HG03025 (cell line): ENCODE results near the gene MALRD1.

Source experiments
- ATAC-seq: cut with Tn5 transposase; IDR thresholded peaks from one replicate; pipeline ENCODE4 v1.9.1; 2021; ENCODE audit warnings: mild to moderate bottlenecking, moderate library complexity; ENCODE audit not compliant: unreplicated experiment, low FRiP score

The MALRD1 gene

DNA sequence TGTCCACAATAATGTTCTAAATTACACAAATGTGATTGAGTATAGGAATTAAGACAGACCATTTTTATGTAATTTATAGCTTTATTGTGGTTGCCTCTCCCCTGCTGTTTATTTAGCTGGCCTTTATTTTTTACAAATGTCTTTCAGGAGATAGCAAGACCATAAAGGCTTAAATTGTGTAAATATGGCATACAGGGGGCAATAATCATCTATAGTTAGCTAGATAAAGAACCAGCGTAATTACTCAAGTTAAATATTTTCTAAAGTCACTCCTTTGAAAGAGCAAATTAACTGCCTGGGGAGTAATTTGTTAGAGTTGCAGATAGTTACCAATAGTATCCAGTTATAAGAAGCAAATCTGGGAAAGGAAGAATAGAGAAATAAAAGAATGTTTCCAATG is at the start of gene MALRD1:
MALRD1 (plus strand) TSS at position 313 of the 400 bp plus-strand sequence. CDS start 138 bp downstream, outside the sequence.
- no peak for ATAC-seq

DNA sequence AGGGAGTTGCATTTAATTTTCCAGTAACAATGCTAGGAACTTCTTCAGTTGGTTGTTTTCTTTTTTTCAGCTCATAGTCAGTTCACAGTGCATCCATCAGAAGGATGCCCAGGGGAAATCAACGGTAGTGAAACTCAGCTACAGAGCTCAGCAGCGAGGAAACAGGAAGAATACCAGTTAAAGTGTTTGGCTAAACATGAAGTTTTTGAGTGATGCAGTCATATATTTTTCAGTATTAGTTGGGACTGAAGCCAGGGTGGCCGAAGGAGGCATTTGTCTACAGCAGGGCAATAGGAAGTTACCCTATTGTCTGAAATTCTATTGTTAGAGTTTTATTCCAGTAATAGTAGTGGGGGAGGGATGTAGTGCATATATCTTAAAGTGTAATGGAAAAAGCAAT is 45.3 kb upstream of the MALRD1 start:
- no peak for ATAC-seq

DNA sequence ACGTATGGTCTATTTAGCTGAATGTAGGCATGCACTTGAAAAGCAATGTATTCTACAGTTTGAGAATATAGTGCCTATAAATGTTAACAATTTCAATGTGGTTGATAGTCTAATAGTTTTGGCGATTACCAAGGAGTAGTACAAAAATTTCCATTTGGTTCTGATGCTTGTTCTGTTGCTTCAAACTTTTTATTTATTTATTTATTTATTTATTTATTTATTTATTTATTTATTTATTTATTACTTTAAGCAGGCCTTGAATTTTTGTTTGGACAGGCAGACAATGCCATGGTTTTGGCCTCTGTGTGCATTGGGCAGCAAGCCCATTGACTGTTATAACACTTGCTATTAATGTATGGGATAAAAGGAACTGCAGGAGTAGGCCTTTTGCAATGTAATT is 36.5 kb upstream of the MALRD1 start:
- ATAC-seq: no peak

DNA sequence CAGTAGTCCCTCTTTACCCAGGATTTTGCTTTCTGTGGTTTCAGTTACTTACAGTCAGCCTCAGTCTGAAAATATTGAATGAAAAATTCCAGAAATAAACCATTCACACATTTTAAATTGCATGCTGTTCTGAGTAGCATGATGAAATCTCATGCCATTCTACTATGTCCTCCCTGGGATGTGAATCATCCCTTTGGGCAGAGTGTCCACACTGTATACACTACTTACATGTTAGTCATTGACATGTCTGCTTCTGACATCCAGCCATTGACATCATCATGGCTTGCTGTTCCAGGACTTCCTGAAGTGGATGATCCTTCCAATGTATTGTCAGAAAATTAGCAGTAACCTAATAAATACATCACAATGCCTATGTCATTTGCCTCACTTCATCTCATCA is 34.6 kb upstream of the MALRD1 start:
- no peak for ATAC-seq

DNA sequence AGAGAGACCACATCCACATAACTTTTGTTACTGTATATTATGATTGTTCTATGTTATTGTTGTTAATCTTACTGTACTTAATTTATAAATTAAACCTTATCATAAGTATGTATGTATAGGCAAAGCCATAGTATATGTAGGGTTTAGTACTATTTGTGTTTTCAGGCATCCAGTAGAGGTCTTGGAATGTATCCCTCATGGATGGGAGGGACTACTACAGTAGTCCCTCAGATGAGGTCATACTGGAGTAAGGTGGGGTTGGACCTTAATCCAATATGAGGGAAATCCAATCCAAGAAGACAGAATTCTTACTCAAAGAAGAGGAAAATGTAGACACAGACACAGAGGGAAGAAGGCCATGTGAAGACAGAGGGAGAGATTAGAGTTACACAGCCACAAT is 34.1 kb upstream of the MALRD1 start:
- ATAC-seq: no peak

DNA sequence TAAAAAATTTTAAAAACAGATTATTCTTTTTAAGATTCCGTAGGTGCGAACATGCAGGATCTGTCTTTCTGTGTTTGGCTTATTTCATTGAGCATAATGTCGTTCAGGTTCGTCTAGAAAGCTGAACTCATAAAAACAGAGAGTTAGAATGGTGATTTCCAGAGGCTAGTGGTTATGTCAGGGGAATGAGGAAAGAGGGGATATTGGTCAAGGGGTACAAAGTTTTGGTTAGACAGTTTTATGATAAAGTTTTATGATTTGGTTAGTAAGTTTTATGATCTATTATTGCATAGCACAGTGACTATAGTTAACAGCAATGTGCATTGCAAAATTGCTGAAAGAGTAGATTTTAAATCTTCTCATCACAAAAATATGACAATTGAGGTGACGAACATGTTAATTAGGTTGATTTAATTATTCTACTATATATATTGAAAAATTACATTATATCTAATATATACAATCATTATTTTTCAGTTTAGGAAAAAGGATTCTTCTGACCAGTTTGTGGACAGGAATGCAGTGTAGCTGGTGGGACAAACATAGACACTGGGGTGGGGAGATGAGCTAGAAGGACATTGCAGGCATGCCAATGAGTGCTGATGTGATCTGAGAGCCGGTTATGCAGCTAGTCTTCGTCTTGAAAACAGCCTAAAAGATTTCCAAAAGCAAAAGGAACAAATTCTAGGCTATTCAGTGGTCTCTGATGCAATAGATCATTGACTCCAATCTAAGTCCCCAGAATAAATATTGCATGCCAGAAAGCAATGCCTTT is 31.3 kb upstream of the MALRD1 start:
- no peak for ATAC-seq

DNA sequence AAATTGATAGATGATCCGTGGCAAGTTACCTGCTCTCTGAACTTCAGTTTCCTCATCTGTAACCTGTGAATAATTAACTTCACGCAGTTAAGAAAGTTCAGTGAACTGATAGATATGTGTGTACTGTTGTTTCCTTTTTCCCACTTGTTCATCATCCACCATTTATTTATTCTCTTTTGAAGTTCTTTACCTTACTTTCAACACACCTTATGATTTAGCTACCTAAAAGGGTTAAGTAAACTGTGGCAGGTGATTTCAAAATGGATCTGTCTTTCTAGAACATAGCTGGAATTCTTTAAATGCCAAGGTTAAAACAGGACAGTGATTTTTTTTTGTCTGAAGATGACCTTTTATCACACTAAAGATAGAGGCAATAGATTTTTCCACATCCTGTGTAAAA is 27.4 kb upstream of the MALRD1 start:
- ATAC-seq: no peak

DNA sequence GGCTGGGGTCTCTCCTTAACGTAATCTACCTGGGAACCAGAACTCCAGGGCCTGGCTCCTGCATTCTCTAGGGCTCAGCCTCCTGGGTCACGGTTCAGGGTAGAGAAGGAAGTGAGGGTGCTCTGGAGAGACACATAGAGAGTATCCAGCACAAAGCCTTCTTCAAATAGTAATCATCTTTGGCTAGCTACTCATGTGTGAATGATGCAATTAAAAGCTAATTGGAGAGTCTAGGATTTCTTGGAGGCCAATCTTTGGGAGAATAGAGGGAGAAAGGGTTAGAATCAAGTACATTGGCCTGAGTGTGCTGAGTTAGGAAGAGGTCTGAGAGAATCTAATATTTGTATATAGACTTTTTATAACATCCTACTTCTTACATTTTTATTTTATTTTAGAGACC is 24.0 kb upstream of the MALRD1 start:
- ATAC-seq: no peak

DNA sequence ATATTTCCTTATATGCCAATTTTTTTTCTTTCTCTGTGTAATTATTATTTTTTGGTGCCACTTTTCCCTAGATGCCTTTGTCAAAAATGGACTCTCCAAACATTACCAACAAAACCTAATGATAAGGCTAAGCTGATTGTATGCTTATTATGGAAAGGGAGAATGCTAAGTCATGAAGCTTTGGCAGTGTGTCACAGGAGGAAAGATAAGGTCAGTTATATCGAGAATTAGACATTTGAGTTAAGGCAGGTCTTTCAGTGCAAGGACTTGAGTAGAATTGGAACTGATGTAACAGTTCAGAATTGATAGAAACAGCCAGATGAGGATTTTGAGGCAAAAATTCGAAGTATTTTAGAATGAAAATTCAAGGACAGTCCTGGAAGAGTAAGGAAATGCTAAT is 16.8 kb upstream of the MALRD1 start:
- no peak for ATAC-seq

DNA sequence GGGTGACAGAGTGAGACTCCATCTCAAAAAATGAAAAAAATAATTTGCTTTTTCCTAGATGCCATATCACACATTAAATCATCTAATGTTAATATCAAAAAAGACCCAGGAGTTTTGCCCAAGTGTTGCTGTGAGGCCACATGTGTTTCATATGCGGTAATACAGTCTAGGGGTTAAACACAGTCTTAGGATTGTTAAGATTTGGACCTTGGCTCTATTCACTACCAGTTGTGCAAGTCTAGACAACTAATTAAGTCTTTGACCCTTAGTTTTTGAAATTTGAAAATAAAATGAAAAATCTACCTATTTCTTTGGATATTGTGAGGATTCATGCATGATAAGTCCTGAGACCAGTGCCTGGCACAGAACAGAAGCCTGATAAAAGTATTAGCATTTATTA is 14.9 kb upstream of the MALRD1 start:
- no peak for ATAC-seq

DNA sequence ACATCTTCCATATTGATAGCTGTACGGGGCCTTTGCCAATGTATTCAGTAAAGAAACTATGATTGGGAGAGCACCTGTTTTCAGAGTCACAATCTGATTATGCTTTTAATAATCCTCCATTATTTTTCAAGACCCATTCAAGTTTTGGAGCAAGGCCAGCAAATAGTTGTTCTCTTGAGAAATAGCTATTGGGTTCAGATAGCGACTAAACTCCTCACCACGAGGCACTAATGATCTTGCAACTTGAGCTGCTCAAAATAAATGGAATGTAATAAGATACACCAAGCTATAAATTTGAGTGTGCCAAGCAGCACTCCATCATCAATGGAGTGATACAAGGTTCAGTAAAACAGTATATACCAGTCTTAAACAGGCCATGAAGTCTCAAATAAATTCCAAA is 7.4 kb upstream of the MALRD1 start:
- ATAC-seq: no peak

DNA sequence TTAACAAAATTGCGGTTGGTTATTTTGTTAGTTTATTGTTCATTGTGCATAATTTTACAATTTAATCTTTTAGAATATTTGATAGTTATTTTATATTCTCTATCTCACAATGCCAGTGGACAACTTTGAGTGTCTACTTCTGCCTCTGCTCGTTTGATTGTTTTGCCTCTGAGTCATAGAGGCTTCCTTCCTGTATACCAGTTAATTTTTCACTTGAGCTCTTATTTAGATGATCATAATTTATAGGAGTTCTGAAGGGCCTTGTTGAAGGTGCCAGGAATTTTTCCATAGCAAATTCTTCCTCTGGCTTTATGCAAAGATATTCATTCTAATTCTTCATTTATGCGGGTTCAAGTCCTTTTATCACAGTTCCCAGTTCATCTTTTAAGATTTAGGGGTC is 5.2 kb upstream of the MALRD1 start:
- ATAC-seq: no peak

DNA sequence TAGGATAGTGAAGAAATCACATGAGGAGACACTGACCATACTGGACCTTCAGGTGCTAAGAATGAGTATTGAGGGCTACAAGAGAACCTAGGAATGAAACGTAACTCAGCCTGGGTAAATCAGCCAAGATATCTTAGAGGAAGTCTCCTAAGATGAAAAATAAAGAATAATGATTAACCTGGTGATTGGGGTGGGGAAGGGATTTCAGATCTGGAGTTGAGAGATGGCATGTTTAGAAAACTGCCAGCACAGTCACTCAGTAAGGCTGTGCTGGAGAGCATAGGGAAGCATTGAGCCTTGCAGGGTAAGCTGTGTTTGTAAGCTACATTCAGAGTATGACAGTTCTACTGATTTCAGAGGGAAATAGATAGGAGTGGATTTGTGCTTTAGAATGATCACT is 1.9 kb upstream of the MALRD1 start:
- no peak for ATAC-seq

DNA sequence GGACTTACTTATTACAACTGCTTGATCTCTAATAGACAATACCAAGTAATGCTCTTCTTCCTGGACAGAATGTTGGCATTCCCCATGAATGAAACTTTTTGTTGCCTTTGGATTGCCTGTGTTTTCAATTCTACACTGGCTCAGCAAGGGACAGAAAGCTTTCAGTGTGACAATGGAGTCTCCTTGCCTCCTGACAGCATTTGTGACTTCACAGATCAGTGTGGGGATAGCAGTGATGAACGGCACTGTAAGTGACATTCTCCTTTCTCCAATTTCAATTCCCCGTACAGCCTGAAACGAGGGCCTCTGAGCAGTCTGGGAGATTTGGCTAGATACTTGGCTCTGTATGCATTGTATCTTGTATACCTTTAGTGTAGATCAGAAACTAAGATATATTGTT is 290 bp downstream of the MALRD1 start:
- no peak for ATAC-seq

DNA sequence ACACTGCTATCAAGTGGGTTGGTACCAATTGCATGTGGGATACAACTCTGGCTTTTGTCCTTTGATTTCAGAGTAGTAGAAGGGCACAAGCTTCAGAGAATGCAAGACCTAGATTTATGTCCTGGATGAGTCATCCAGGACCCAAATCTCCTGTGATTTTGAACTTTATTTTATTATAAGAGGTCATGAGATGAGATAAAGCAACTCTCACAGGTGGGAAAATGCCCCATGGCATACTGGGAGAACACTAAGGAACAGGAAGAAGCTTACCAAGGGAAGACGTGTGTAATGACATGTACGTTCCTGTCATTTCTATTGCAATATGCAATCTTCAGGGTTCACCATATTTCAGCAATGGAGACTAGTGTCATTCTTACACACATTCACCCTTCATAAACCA is 966 bp downstream of the MALRD1 start:
- ATAC-seq: no peak

DNA sequence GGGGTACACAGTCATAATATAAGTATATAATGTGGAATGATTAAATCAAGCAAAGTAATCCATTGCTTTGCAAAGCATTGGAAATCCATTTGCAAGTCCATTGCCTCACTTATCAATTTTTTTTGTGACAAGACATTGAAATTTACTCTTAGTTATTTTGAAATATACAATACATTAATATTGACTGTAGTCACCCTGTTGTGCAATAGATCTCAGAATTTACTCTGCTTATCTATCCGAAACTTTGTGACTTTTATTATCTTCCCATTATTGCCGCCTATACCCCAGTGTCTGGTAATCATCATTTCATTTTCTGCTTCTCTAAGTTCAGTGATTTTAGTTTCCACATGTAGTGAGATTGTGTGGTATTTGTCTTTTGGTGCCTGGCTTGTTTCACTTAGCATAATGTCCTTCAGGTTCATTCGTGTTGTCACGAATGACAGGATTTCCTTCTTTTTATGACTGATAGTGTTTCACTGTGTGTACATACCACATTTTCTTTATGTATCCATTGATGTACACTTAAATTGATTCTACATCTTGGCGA is 5.8 kb downstream of the MALRD1 start:
- ATAC-seq: no peak

DNA sequence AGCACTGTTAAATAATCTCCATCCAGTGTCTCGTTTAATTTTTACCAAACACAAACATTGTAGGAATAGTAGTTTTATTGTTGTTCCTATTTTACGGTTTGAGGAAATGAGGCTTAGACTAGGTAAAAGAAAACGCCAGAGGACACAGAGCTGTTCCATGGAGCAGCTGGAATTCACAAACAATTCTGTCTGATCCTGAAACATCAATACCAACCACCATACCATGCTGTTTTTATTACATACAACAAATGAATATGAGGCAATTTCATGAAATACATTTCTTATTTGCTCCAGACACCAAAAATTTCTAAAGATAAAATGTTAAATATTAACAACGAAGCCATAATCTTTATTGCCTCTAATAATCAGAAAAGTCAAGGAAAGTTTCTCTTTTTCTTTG is 9.4 kb downstream of the MALRD1 start:
- no peak for ATAC-seq

DNA sequence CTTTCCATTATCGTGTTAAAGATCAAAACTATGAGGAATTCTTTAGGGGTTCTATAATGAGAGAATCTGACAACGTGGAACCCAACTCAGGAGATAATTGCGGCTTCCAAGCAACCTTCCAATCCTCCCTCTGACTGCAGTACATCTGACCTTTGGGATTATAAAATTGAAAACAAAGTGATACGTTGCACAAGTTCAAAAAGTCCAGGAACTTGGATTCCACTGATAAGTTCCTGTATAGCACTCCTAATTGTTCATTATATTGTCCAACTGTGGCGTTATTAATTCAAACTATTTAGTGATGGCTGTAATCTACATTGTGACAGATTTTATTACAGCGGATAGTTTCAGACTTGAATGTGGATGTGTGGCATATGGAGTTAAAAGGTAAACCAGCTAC is 15.4 kb downstream of the MALRD1 start:
- ATAC-seq: no peak

DNA sequence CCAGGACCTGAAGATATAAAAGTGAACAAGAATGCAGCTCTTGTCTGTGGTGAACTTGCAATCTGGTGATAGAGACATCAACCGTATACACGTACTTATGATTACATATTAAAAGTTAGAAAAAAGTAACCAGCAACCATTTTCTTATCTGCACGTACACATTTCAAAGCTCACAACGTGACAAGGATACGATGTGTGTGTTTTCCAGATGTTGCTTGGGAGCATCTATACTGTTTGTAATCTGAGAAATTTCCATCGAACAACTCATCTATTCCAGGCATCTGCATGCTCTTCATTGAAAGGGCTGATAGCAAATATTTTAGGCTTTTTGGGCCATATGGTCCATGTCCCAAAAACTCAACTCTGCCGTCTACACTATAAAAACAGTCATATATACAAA is 23.3 kb downstream of the MALRD1 start:
- ATAC-seq: no peak

DNA sequence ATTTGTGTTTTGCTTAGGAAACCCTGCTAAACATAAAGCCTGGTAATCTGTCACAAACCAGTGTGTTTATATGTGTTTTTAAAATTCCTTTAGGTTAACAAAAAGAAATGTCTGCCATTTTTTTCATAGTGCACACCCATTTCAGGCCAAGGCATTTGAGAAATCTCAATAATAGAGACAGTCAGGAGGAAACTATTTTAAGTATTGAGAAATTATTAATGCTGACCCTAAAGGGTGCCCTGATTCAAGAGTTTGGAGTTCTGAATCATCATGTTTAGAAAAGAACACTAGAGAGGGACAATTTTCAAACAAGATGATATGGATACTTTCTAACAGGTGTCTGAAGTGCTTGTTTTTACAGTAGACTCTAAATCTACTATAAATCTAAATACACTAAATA is 28.7 kb downstream of the MALRD1 start:
- ATAC-seq: no peak

DNA sequence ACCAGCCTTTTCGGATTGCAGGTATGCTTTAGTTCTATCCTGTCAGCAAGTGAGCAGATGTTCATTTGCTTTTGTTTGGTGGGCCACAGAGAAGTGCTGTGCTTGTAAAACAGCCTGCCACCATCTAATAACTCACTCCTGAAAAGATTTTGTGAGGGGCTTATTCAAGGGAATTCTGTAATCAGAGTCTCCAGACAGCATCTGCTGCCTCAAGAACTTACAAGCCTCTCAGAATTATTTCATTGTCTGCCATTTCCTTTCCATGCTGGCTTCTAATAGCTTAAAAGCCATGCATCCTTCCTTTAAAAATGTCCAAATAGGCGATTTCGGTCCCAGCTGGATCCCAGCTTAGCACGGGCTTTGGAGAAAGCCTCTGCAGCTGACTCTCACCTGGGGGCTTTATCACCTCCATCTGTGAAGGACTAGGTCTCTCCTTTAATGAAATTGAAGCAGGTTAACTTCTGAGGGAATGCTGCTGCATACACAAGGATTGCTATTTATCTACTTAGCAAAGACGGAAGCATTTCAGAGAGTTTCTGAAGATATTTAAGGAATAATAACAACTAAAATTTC is 48.0 kb downstream of the MALRD1 start:
- no peak for ATAC-seq

DNA sequence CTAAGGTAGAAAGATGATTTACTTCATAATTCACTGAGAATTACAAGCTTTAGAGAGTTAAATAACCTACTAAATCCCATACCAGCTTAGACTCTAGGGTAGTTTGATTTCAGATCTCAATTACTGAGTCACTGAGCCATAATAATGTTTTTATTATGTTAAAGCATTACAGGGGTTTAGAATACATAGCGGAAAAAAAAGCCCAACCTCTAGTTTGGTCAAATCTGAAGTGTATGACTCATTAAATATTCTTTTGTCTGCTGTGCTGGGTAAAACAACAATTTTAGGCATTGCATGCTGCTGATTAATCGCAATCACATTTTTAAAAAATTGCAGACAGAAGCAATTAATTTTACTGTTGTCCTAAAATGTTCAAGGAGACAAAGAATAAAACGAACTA is 48.5 kb downstream of the MALRD1 start:
- no peak for ATAC-seq
